ENCODE measurements around the gene DIPK1A.

The DIPK1A gene

GRCh38 chr1:92887465-92887864 is 73.8 kb downstream of the DIPK1A start:
- no peaks in the 10 kb centered on the region; the same call in 1 of the 2 replicates for H3K36me3 ChIP-seq (ENCODE audit: insufficient read depth, low read length)
- H3K9ac ChIP-seq (ENCODE audit: low read depth, low read length): no peak overlapping the region
- H3K9me3 ChIP-seq (ENCODE audit: insufficient read depth, low read length, severe bottlenecking): peaks cover 2% of the 10 kb centered on the region
- H2AFZ ChIP-seq (ENCODE audit: low read depth, low read length): no peak overlapping the region
- no peak overlapping the region for H3K4me2 ChIP-seq (ENCODE audit: insufficient read depth, low read length)
- H4K20me1 ChIP-seq (ENCODE audit: insufficient read depth, low read length): no peaks in the 10 kb centered on the region
- H3K27me3 ChIP-seq (ENCODE audit: insufficient read depth, low read length, poor library complexity): no peaks in the 10 kb centered on the region
- TF ChIP-seq EZH2 (IDR thresholded peaks at IDR 0.05; ENCODE audit: borderline replicate concordance, low read depth, low read length, severe bottlenecking): no peak
- TF ChIP-seq CTCF (IDR thresholded peaks at IDR 0.05; ENCODE audit: borderline replicate concordance, extremely low read depth, low read length, poor library complexity, severe bottlenecking): no peak
- no peak overlapping the region for H3K27ac ChIP-seq (ENCODE audit: low read length)
- H3K79me2 ChIP-seq (ENCODE audit: insufficient read depth, low read length): peaks cover 66% of the 10 kb centered on the region
- peaks cover 25% of the 10 kb centered on the region for H3K4me1 ChIP-seq (ENCODE audit: insufficient read depth, low read length)
- no peak for ATAC-seq (ENCODE audit: insufficient read depth, low read depth)
- no peak overlapping the region for H3K4me3 ChIP-seq (ENCODE audit: low read depth in 1 of 2, low read length in 2 of 2)
- DNase-seq: no peak

- no peak for DNase-seq
- H2AFZ ChIP-seq (ENCODE audit: low read depth, low read length): no peak overlapping the region
- H3K36me3 ChIP-seq (ENCODE audit: insufficient read depth, low read length): no peaks in the 10 kb centered on the region
- ATAC-seq (ENCODE audit: insufficient read depth, low read depth): no peak
- H3K4me2 ChIP-seq (ENCODE audit: insufficient read depth, low read length): no peak overlapping the region
- H4K20me1 ChIP-seq (ENCODE audit: insufficient read depth, low read length): no peaks in the 10 kb centered on the region
- H3K27ac ChIP-seq (ENCODE audit: low read length): no peak overlapping the region
- no peak overlapping the region for H3K4me3 ChIP-seq (ENCODE audit: low read depth in 1 of 2, low read length in 2 of 2)
- no peaks in the 10 kb centered on the region for H3K27me3 ChIP-seq (ENCODE audit: insufficient read depth, low read length, poor library complexity)
- no peak for TF ChIP-seq EZH2 (IDR thresholded peaks at IDR 0.05; ENCODE audit: borderline replicate concordance, low read depth, low read length, severe bottlenecking)
- TF ChIP-seq CTCF (IDR thresholded peaks at IDR 0.05; ENCODE audit: borderline replicate concordance, extremely low read depth, low read length, poor library complexity, severe bottlenecking): no peak
- peaks cover 2% of the 10 kb centered on the region for H3K9me3 ChIP-seq (ENCODE audit: insufficient read depth, low read length, severe bottlenecking)
- H3K79me2 ChIP-seq (ENCODE audit: insufficient read depth, low read length): peaks cover 70% of the 10 kb centered on the region
- no peak overlapping the region for H3K9ac ChIP-seq (ENCODE audit: low read depth, low read length)
- H3K4me1 ChIP-seq (ENCODE audit: insufficient read depth, low read length): peaks cover 28% of the 10 kb centered on the region
Measured at GRCh38 chr1:92886886-92887419, 74.3 kb downstream of the DIPK1A start.

GRCh38 chr1:92884195-92884594 is 77.1 kb downstream of the DIPK1A start:
- Histone ChIP-seq H3K4me2 (ENCODE audit: insufficient read depth, low read length) (no peak overlapping the region), H3K9ac (ENCODE audit: low read depth, low read length) (no peak overlapping the region), H2AFZ (ENCODE audit: low read depth, low read length) (no peak overlapping the region), H3K9me3 (ENCODE audit: insufficient read depth, low read length, severe bottlenecking) (peaks cover under 1% of the 10 kb centered on the region), H3K79me2 (ENCODE audit: insufficient read depth, low read length) (peaks cover 76% of the 10 kb centered on the region), H3K27me3 (ENCODE audit: insufficient read depth, low read length, poor library complexity) (no peaks in the 10 kb centered on the region), H3K36me3 (ENCODE audit: insufficient read depth, low read length) (no peaks in the 10 kb centered on the region), H3K27ac (ENCODE audit: low read length) (peak overlapping the region; percentile 28; the same call in 1 of the 2 replicates), H4K20me1 (ENCODE audit: insufficient read depth, low read length) (no peaks in the 10 kb centered on the region), H3K4me3 (ENCODE audit: low read depth in 1 of 2, low read length in 2 of 2) (no peak overlapping the region), H3K4me1 (ENCODE audit: insufficient read depth, low read length) (peaks cover 38% of the 10 kb centered on the region)
- ATAC-seq (ENCODE audit: insufficient read depth, low read depth) (no peak), DNase-seq (no peak)
- TF ChIP-seq EZH2 (IDR thresholded peaks at IDR 0.05; ENCODE audit: borderline replicate concordance, low read depth, low read length, severe bottlenecking): no peak
- no peak for TF ChIP-seq CTCF (IDR thresholded peaks at IDR 0.05; ENCODE audit: borderline replicate concordance, extremely low read depth, low read length, poor library complexity, severe bottlenecking)

All from DND-41 (cell line).